SK-N-DZ (cell line): ENCODE measurements around the gene PRRG4. TPM values are rescaled to one million over a fixed set of nuclear protein-coding genes. Genes with fewer than 3 reads are reported as not detected.
A peak's percentile ranks its signal among the peaks of the same experiment; 100 is the strongest.
"Not testable (repeated sequence)": the region's sequence is repeated elsewhere in the genome, so short reads cannot be mapped to it uniquely, and the experiment has no call there.

Source experiments
- DNase-seq: peaks from one replicate; pipeline ENCODE4 v3.0.0-alpha.2; 2015; ENCODE audit warnings: low spot score
- polyA plus RNA-seq, 2 experiments: library from polyadenylated mRNA; depleted of rRNA; stranded (reverse); fragments of >200 nt; gene quantifications; 2 replicates each; pipeline ENCODE4 v1.2.3, GENCODE V29; 2014

PRRG4 gene
- not detected in 2 replicates for polyA plus RNA-seq (2014; cell fraction: cytosol; rRNA removed)
- not detected in 2 replicates for polyA plus RNA-seq (2014; cell fraction: nucleus; rRNA removed)

DNA sequence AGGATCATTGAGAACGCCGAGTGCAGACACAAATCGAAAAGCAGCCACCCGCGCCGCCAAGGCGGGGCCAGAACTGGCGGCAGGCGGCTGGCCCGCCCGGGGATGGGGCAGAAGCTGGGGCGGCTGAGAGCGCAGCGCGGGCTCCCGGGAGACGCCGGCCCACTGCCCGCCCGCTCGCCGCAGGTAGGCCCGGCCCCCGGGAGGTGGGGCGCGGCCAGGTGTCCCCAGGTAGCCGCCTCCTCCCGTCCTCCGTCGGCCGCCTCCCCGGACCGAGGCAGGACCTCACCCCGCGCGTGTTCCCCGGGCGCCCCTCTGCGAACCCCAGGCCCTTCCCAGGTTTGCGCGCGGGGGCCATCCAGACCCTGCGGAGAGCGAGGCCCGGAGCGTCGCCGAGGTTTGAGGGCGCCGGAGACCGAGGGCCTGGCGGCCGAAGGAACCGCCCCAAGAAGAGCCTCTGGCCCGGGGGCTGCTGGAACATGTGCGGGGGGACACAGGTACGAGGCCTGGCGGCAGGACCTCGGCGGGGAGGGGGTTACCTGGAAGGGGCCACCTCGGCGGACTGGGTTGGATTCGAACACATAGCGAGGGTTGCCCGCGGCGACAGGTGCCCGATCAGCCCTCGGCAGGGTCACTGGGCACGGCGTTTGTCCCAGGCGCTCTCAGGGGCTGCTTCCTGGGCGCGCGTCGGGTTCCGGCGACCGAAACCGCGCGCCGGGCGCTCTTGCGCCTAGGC is at the start of gene PRRG4:
PRRG4 (plus strand) TSS at position 248 of the 733 bp plus-strand sequence. CDS start 603 bp downstream, outside the sequence.
- DNase-seq, result no peak

DNA sequence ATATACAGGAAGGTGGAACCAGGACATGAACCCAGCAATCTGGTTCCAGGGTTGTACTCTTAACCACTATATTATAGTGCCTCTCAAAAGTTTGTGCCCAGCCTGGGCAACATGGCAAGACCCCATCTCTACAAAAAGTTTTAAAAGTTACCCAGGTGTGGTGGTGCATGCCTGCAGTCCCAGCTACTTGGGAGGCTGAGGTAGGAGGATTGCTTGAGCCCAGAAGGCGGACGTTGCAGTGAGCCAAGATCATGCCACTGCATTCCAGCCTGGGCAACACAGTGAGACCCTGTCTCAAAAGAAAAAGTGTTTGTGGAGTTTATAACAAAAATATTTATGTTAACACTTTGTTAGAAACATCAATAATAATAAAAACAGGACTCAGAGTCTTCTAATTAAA is 48.9 kb upstream of the PRRG4 start:
- not testable (repeated sequence) for DNase-seq

DNA sequence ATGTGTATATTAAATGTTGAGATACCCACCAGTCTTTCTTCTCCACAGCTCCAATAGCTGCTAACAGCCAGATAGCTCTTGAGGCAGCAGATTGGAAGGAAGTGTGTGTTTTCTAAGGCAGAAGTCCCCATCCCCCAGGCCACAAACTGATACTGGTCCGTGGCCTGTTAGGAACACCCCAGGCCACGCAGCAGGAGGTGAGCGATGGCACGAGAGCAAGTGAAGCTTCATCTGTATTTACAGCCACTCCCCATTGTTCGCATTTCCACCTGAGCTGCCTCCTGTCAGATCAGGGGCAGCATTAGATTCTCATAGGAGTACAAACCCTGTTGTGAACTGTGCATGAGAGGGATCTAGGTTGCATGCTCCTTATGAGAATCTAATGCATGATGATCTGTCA is 48.0 kb upstream of the PRRG4 start:
- DNase-seq, result no peak

DNA sequence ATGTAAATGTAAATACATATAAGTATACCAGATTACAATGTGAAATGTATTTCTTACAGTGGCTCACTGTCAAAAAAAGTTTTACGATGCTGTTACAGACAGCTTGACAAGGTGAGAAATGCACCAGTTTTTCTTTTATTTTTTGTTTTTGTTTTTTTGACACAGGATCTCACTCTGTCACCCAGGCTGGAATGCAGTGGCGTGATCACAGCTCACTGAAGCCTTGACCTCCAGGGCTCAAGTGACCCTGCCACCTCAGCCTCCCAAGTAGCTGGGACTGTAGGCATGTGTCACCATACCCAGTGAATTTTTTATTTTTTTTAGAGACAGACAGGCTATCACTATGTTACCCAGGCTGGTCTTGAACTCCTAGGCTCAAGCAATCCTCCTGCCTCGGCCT is 44.5 kb upstream of the PRRG4 start:
- DNase-seq, result no peak

- DNase-seq, result no peak
These were observed 42.9 kb upstream of the PRRG4 start for GRCh38 chr11:32786811-32787210.

- DNase-seq, result no peak
These were observed 38.8 kb upstream of the PRRG4 start for GRCh38 chr11:32790916-32791315.

- no peak for DNase-seq
These were observed 37.4 kb upstream of the PRRG4 start for GRCh38 chr11:32792111-32792947.

- DNase-seq, result peak; percentile 55
These were observed 36.7 kb upstream of the PRRG4 start for GRCh38 chr11:32792948-32793475.

- DNase-seq, result no peak
These were observed 35.3 kb upstream of the PRRG4 start, which contains the start of gene CCDC73 for GRCh38 chr11:32794439-32794838. Gene CCDC73, minus strand, starts transcription at chr11:32794662. Its CDS starts 34,419 bp downstream, at chr11:32760243.

DNA sequence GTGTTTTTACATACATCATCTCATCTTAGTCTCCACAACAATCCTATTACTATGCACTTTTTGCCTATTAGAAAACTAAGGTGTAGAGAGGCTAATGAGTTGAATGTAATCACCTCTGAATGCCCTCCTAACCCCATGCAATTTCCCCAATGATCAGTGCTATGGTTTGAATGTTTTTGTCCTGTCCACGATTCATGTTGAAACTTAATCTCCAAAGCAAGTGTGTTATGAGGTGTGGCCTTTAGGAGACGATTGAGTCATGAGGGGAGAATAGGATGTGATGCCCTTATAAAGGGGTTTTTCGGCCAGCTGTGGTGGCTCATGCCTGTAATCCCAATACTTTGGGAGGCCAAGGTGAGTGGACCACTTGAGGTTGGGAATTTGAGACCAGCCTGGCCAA is 33.3 kb upstream of the PRRG4 start:
- no peak for DNase-seq

DNA sequence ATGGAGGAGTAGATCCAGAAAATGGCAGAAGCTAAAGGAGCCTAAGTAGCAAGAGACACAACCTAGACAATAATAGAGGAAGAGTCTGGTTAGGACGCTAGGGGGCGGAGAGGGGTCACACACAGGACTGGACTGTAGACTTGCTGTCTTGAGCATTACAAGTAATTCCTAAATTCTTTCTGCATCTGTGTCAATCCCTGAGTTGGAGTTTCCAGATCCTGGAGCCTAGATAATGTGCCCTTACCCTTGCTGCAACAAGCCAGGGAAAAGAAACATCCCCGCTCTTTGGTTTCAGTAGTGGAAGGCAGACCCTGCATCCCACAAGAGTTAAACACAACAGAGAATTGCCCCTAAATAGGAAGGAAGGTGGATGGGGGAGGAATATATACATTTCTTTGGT is 20.4 kb upstream of the PRRG4 start:
- DNase-seq, result peak; percentile 67

DNA sequence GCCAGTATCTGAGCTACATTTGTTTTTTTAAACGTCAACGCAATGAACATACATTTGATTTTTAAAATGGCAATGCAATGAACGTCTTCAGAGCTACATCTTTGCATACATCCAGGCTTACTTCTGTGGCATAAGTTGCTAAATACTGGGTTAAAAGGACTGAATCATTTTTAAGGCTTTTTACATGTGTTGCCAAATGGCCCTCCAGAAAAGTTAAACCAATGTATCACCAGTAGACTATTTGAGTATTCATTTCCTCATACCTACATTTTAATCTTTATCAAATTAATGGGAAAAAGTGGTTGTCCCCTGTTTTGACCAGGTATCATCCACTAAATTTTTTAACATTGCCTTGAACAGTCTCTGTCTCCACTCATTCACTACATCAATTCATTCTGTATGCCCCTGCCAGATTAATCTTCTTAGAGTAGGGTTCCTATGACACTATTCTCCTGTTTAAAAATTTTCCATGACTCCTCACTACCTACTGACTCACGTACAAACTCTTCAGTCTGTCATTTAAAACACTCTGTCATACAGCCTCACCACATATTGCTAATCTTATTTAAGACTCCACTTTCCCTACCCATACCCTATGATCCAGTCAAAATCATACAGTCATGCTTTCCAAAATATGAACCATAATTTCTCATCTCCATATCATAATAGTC is 12.4 kb upstream of the PRRG4 start:
- DNase-seq, result no peak

DNA sequence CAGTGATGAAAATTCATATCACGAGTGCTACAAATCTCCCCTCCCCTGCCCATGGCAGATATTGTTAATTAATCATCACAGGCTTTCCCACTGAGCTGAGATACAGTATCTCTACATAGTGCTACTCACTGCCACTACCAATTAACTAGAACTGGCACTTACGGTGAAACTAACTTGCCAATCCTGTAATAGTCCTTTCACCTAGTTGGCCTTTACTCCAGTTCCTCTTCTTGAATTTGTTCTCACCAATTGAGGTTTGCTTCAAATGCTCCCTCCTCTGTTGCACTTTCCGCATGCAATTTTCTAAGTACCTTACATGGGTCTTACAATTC is 11.9 kb upstream of the PRRG4 start:
- no peak for DNase-seq

DNA sequence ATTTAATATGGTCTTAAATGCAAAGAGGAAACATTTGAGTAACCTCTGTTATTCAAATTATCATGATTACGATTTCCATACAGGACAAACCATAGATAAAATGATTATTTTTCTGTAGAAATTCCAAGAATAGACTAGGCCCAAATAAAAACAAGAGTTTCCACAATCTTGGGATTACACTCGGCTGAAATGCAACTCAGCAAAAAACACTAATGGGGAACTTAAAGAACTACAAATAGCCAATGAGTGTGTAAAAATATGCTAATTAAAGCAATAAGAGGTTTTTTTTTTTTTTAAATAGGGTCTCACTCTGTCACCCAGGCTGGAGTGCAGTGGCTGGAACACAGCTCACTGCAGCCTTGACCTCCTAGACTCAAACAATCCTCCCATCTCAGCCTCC is 10.5 kb upstream of the PRRG4 start:
- DNase-seq, result no peak

DNA sequence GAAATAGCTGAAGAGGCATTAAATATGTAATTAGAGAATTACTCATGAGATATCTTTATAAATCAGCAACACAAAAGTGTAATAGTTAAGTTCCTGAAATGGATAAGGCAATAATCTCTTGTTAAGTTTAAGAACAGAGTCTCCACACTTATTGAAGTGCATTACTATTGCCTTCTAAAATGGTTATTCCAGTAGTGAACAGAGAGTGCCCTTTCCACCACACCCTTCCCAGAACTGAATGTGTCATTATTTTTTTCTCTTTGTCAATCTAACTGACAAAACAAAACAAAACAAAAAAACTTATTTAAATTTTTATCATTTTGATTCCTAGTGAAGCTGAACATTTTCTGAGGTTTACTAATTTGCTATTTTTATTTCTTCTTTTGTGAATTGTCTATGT is 9.2 kb upstream of the PRRG4 start:
- no peak for DNase-seq

GRCh38 chr11:32821517-32821916 is 8.2 kb upstream of the PRRG4 start:
- no peak for DNase-seq

DNA sequence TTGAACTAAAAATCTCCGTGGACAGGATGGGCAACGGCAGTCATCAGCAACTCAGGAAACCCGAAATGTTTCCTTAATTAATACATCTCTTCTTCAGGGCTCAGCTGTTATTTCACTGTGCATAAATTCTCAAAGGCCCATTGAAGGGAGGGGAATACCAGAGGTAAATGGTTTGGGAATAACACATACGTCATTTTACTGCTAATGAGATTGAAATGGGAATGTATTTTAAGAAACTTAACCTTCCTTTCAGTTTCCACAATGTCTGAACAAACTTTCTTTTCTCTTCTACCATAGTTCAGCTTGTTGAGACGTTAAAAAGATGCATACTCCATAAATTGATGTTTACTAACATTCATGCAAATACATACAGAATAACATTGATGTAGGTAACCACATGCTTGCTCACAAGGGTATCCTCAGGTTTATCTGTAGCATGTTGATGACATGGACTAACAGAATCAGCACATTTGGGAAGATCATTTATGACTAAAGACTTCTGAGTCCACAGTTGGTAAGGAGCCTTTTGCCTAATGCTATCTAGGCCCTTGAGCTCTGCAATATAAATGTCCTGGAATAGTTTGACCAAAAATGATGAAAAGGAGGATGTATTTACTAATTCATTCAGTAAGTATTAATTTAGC is 7.7 kb upstream of the PRRG4 start:
- DNase-seq, result no peak

DNA sequence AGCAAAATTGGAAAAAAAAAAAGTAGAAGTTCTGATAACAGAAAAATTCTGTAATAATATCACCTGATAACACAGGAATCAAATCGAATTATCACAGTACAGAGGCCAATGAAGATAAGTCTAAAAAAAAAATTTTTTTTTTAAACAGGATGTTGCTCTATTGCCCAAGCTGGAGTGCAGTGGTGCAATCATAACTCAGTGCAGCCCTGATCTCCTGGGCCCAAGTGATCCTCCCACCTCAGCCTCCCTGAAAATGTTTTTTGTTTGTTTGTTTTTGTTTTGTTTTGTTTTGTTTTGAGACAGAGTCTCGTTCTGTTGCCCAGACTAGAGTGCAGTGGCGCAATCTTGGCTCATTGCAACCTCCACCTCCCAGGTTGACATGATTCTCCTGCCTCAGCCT is 6.1 kb upstream of the PRRG4 start:
- DNase-seq, result not testable (repeated sequence)

GRCh38 chr11:32826113-32826512 is 3.6 kb upstream of the PRRG4 start:
- no peak for DNase-seq

DNA sequence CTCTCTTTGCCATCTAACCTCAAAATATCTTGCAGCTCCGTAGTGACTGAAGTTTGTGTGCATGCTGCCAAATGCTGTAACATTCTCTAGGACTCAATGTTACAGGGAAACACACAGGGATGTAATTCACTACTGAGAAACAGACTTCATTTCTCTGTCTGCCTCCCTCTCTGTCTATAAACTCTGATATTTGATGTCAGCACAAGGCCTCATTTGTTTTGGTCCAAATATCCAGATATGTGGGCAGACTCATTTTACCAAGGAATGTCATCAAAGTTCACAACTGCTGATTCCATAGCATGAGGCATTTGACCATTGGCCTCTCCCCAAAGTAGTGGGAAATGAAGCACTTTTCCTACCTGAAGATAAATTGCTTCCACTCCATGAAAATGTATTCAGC is 2.5 kb upstream of the PRRG4 start:
- no peak for DNase-seq

- no peak for DNase-seq
These were observed 509 bp upstream of the PRRG4 start for GRCh38 chr11:32829157-32829679.
